Activated T-cell treated with anti-CD3 and anti-CD28 coated beads, Interleukin-2, amount 50 U/mL, for 1 hour (primary cell): ENCODE measurements around the gene FAM20A.

ENCODE experiments used
- DNase-seq: peaks from one replicate; pipeline ENCODE4 v3.0.0-alpha.2; 2020

FAM20A gene

GRCh38 chr17:68489919-68490318 is 111.2 kb downstream of the FAM20A start:
- no peak for DNase-seq
